CD4-positive, alpha-beta T cell (primary cell): Measurements from ENCODE around the gene EXOC3. TPM values are rescaled to one million over a fixed set of nuclear protein-coding genes. Genes with fewer than 3 reads are reported as not detected.

Experiments used
- ATAC-seq: fragments of 200-7000 bp; cut with Tn5 transposase; one replicate; pipeline ENCODE4 v1.10.0; 2022; ENCODE audit warnings: mild to moderate bottlenecking; ENCODE audit not compliant: poor library complexity
- CTCF ChIA-PET: fragments of 350-600 bp; sonication (Branson Sonifier 250); formaldehyde crosslinking; loops from one replicate; lab custom pipeline; 2021; ENCODE audit warnings: antibody characterized with exemption, inconsistent platforms; lab: Charles Lee
- POLR2A ChIA-PET: fragments of 350-600 bp; sonication (Branson Sonifier 250); formaldehyde crosslinking; loops from one replicate; lab custom pipeline; 2021; ENCODE audit warnings: antibody characterized with exemption, inconsistent platforms; lab: Charles Lee
- DNase-seq, 14 experiments: peaks; one replicate each; pipeline ENCODE4 v3.0.0-alpha.2; 2013 to 2020; ENCODE audit warnings: mixed read lengths in 2 of 14
- H3K27ac ChIP-seq, 2 donors: one replicate each; pipeline versions ENCODE4 v1.5.1 to v1.7.0; 2013; ENCODE audit warnings: low read length in 2 of 2, low read depth in 1 of 2, mild to moderate bottlenecking in 1 of 2
- H3K27me3 ChIP-seq, 2 experiments: 1 replicate in 1 of 2; 2 replicates in 1 of 2; pipeline versions ENCODE4 v1.6.1 to v1.7.0; 2013; ENCODE audit warnings: low read length in 2 of 2, control low read depth in 1 of 2, mild to moderate bottlenecking in 1 of 2, moderate library complexity in 1 of 2; ENCODE audit not compliant: insufficient read depth in 2 of 2, control insufficient read depth in 1 of 2
- H3K36me3 ChIP-seq: one replicate; pipeline ENCODE4 v1.6.1; 2013; ENCODE audit warnings: low read length, control low read depth; ENCODE audit not compliant: insufficient read depth
- H3K4me1 ChIP-seq: one replicate; pipeline ENCODE4 v1.6.1; 2013; ENCODE audit warnings: low read length, control low read depth; ENCODE audit not compliant: insufficient read depth
- H3K4me3 ChIP-seq: one replicate; pipeline ENCODE4 v1.5.1; 2013; ENCODE audit warnings: mild to moderate bottlenecking, low read length, moderate library complexity
- H3K9me3 ChIP-seq, 2 experiments: 1 replicate in 1 of 2; 2 replicates in 1 of 2; pipeline versions ENCODE4 v1.6.1 to v1.7.0; 2013; ENCODE audit warnings: low read length in 2 of 2, mild to moderate bottlenecking in 2 of 2, control low read depth in 1 of 2, moderate library complexity in 1 of 2; ENCODE audit not compliant: control insufficient read depth in 1 of 2, insufficient read depth in 1 of 2
- H3K27ac Mint-ChIP-seq: one replicate; pipeline ENCODE4 v1.8.0; 2020; ENCODE audit warnings: mixed read lengths
- H3K27me3 Mint-ChIP-seq: one replicate; pipeline ENCODE4 v1.8.0; 2021; ENCODE audit warnings: mixed read lengths
- H3K36me3 Mint-ChIP-seq: one replicate; pipeline ENCODE4 v1.8.0; 2021; ENCODE audit warnings: low read depth, mixed read lengths
- H3K4me1 Mint-ChIP-seq: one replicate; pipeline ENCODE4 v1.8.0; 2021; ENCODE audit warnings: low read depth, mixed read lengths
- H3K4me3 Mint-ChIP-seq: one replicate; pipeline ENCODE4 v1.8.0; 2020; ENCODE audit warnings: mild to moderate bottlenecking, mixed read lengths
- H3K9me3 Mint-ChIP-seq: one replicate; pipeline ENCODE4 v1.8.0; 2020; ENCODE audit warnings: mixed read lengths
- intact Hi-C, 2 experiments: fragments of 100-400 bp; cut with DNase I in 1 of 2; cut with micrococcal nuclease in 1 of 2; formaldehyde crosslinking; loops; one replicate each; pipeline versions ENCODE4 v1.15.1 to v1.9.0; 2023 to 2025; cut with DNase I, micrococcal nuclease
- total RNA-seq, 174 experiments: library from RNA in 2 of 174; stranded (reverse) in 2 of 174; gene quantifications; one replicate each; pipeline ENCODE4 v1.2.3 and lab custom pipeline; 2021 to 2026
- TF ChIP-seq, protein P1 (sequence below): fragments of 200-600 bp; IDR thresholded peaks from one replicate; pipeline ENCODE4 v1.8.0; 2022; ENCODE audit warnings: antibody characterized with exemption, mild to moderate bottlenecking

Gene EXOC3
- total RNA-seq, 2 experiments from 2014 or later, result 82.4 to 84.1 TPM

DNA sequence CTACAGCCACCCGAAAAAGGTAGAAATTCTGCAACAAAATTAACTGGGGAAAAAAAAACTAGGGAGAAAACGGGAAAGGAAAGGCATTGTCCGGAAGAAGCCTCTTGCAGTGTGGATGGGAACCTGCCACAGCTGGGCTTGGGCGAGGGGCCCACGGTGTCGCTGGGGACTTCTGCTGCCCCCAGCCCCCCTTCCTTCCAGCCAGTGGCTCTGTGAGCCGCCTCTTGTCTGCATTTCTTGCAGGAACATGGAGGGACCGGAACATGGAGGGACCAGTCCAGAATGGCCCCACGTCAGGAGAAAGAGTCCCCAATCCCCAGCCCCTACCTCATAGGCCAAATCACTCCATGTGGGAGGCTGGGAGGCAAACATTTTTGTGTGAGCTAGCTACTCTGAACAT lies 36.9 kb upstream of the EXOC3 start:
- Mint-ChIP-seq H3K9me3 (no peaks in the 10 kb centered on the region), H3K4me3 (no peak overlapping the region), H3K27ac (no peak overlapping the region), H3K4me1 (no peaks in the 10 kb centered on the region), H3K27me3 (peaks cover 33% of the 10 kb centered on the region), H3K36me3 (no peaks in the 10 kb centered on the region)
- DNase-seq (no peak), ATAC-seq (no peak)
- CTCF ChIA-PET, result no interaction called here
- POLR2A ChIA-PET, result no interaction called here
- Histone ChIP-seq H3K9me3 (peaks cover 0 to 3% of the 10 kb centered on the region in 2 experiments), H3K36me3 (no peaks in the 10 kb centered on the region), H3K27ac (no peak overlapping the region), H3K4me3 (no peak overlapping the region), H3K27me3 (peaks cover 10 to 11% of the 10 kb centered on the region in 2 experiments), H3K4me1 (no peaks in the 10 kb centered on the region)
- intact Hi-C loops, result no loop called here
- TF ChIP-seq, protein P1, sequence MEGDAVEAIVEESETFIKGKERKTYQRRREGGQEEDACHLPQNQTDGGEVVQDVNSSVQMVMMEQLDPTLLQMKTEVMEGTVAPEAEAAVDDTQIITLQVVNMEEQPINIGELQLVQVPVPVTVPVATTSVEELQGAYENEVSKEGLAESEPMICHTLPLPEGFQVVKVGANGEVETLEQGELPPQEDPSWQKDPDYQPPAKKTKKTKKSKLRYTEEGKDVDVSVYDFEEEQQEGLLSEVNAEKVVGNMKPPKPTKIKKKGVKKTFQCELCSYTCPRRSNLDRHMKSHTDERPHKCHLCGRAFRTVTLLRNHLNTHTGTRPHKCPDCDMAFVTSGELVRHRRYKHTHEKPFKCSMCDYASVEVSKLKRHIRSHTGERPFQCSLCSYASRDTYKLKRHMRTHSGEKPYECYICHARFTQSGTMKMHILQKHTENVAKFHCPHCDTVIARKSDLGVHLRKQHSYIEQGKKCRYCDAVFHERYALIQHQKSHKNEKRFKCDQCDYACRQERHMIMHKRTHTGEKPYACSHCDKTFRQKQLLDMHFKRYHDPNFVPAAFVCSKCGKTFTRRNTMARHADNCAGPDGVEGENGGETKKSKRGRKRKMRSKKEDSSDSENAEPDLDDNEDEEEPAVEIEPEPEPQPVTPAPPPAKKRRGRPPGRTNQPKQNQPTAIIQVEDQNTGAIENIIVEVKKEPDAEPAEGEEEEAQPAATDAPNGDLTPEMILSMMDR, result no peak

DNA sequence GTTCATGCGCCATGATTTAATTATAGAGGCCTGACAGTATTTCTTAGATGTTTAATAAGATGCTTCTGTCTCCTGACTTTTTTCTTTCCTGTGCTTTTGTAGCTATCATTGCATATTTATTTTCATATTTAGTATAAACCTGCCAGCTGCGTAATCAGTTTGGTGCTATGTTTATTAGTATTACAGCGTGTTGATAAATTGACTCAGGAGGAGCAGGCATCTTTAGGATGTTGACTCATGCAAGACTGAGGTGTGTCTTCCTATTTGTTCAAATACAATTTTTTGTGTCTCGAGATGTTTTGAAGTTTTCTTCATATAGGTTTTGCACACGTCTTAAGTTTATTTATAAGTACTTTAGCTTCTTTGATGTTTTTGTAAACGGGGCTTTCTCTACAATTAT lies 35.9 kb upstream of the EXOC3 start:
- H3K4me1 Mint-ChIP-seq, result no peaks in the 10 kb centered on the region
- no peak overlapping the region for H3K4me3 Mint-ChIP-seq
- H3K27me3 Mint-ChIP-seq, result peaks cover 25% of the 10 kb centered on the region
- ChIA-PET POLR2A (no interaction called here), CTCF (no interaction called here)
- Histone ChIP-seq H3K4me3 (no peak overlapping the region), H3K4me1 (no peaks in the 10 kb centered on the region), H3K27ac (no peak overlapping the region), H3K27me3 (peaks cover 0 to 7% of the 10 kb centered on the region in 2 experiments), H3K9me3 (no peaks in the 10 kb centered on the region), H3K36me3 (no peaks in the 10 kb centered on the region)
- H3K27ac Mint-ChIP-seq, result no peak overlapping the region
- no peak for DNase-seq
- H3K9me3 Mint-ChIP-seq, result no peaks in the 10 kb centered on the region
- intact Hi-C loops, result no loop called here
- TF ChIP-seq, protein P1, result no peak
- no peaks in the 10 kb centered on the region for H3K36me3 Mint-ChIP-seq
- no peak for ATAC-seq

- H3K4me3 ChIP-seq, result no peak overlapping the region
- Mint-ChIP-seq H3K4me3 (no peak overlapping the region), H3K27me3 (peaks cover 29% of the 10 kb centered on the region), H3K36me3 (no peaks in the 10 kb centered on the region), H3K27ac (no peak overlapping the region), H3K4me1 (no peaks in the 10 kb centered on the region), H3K9me3 (no peaks in the 10 kb centered on the region)
- H3K36me3 ChIP-seq, result no peaks in the 10 kb centered on the region
- ChIA-PET POLR2A (no interaction called here), CTCF (no interaction called here)
- ATAC-seq (no peak), DNase-seq (no peak)
- intact Hi-C loops, result no loop called here
- H3K27me3 ChIP-seq, result peaks cover 0 to 7% of the 10 kb centered on the region in 2 experiments
- H3K27ac ChIP-seq, result no peak overlapping the region
- H3K9me3 ChIP-seq, result no peaks in the 10 kb centered on the region
- no peaks in the 10 kb centered on the region for H3K4me1 ChIP-seq
- TF ChIP-seq, protein P1, result no peak
Observed at GRCh38 chr5:407801-408268, 35.1 kb upstream of the EXOC3 start.
